GM12872 (cell line): ENCODE results near the gene FUT7.

ENCODE experiments used
- CTCF ChIP-seq: IDR thresholded peaks from 3 replicates; pipeline ENCODE4 v1.5.1; 2011; ENCODE audit warnings: low read depth, mild to moderate bottlenecking, low read length, moderate library complexity; ENCODE audit not compliant: insufficient read depth

Gene FUT7

GRCh38 chr9:137050570-137050969 lies 18.7 kb upstream of the FUT7 start:
- no peak for TF ChIP-seq CTCF

- TF ChIP-seq CTCF: peak; percentile 57
Observed at GRCh38 chr9:137049544-137050449, 17.9 kb upstream of the FUT7 start.

- no peak for TF ChIP-seq CTCF
Observed at GRCh38 chr9:137048655-137049543, 17.0 kb upstream of the FUT7 start.

- peak; percentile 94 for TF ChIP-seq CTCF
Observed at GRCh38 chr9:137046088-137046787, 14.3 kb upstream of the FUT7 start, which contains the start of gene NPDC1. NPDC1 (minus strand) TSS chr9:137046177; CDS start chr9:137045989, 188 bp downstream.

GRCh38 chr9:137045294-137046087 lies 13.6 kb upstream of the FUT7 start:
- TF ChIP-seq CTCF: no peak

- no peak for TF ChIP-seq CTCF
Observed at GRCh38 chr9:137044502-137045177, 12.8 kb upstream of the FUT7 start.
